Measurements from ENCODE around the gene WWC2.

Gene WWC2

DNA sequence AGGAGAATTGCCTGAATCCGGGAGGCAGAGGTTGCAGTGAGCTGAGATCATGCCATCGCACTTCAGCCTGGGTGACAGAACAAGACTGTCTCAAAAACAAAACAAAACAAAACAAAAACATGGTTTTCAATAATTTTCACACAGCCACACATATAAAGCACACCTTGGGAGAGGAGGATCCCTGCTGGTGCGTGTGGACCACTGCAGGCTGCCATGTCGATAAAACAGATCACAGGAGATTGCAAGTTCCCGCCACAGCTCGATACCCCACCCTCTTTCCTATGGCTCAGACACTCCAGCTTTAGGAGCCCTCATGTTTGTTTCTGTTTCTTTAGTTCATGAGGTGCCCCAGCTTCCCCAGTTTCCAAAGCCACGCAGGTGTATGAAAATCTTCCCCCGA, 254.5 kb downstream of the WWC2 start:
- no peak for DNase-seq (ENCODE audit: low read depth, low spot score)
- no peak overlapping the region for H3K4me3 ChIP-seq (ENCODE audit: low read length)

DNA sequence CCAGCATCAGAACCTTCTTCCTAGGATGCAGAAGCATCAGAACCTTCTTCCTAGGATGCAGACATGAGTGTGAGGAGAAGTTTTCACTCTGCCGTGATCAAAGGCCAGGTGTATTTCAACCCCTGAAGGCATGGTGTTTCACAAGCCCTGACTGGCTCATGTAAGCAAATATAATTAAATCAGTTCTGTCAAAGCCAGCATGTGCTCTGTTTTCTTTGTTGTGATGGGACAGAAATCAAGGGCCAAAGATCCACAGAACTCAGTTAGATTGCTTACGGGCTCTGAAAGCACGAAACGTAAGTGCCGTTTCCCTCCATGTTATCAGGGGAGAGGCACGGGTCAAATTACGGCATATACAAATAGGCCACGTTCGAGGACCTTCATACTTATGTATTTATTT, 255.2 kb downstream of the WWC2 start:
- no peak for DNase-seq (ENCODE audit: low read depth, low spot score)
- no peak overlapping the region for H3K4me3 ChIP-seq (ENCODE audit: low read length)

DNA sequence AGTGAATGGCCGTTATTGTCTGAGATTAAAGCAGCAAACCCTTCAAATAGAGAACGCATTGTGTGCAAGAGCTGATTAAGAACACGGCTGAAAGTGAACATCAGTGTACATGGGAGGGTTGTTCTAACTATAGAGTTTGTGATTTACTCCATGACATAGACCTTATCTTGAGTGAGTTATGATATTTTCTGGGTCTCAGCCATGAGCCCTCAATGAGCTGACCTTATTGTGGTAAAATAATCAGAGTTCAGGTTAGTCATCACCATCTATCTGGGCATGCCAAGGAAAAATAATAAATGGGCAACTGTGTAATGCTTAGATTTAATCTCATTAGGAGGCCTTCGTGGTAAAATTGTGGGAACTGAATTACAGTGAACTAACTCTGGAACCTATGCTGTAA, 256.3 kb downstream of the WWC2 start:
- no peak overlapping the region for H3K4me3 ChIP-seq (ENCODE audit: low read length)
- DNase-seq (ENCODE audit: low read depth, low spot score) = no peak

DNA sequence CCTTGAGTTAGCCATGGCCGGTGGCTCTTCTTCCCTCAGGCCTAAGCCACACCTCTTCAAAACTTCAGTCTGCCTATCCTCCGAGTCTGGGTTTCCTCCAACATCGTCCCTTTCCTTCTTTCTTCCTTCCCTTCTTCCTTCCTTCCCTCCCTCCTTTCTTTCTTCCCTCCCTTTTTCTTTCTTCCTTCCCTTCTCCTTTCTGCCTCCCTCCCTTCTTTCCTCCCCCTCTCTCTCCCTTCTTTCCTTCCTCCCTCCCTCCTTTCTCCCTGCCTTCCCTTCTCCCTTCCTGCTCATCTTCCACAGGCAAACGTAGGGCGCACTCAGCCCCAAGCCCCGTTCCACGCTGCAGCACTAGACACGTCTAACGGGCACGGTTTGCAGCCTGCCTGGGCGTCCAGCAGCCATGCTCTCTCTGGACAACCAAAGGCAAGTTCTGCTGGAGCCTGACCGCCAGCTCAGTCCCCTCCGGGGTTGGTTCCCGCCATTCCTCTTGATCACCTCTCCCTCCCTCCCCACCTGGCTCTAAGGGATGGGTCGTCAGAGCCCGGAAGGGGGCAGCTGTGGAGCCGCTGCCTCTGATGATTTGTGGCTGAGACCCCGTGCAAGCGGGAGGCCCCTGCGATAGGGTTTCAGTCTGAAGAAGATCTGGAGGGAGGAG, 257.2 kb downstream of the WWC2 start:
- no peak for DNase-seq (ENCODE audit: low read depth, low spot score)
- H3K4me3 ChIP-seq (ENCODE audit: low read length) = no peak overlapping the region

DNA sequence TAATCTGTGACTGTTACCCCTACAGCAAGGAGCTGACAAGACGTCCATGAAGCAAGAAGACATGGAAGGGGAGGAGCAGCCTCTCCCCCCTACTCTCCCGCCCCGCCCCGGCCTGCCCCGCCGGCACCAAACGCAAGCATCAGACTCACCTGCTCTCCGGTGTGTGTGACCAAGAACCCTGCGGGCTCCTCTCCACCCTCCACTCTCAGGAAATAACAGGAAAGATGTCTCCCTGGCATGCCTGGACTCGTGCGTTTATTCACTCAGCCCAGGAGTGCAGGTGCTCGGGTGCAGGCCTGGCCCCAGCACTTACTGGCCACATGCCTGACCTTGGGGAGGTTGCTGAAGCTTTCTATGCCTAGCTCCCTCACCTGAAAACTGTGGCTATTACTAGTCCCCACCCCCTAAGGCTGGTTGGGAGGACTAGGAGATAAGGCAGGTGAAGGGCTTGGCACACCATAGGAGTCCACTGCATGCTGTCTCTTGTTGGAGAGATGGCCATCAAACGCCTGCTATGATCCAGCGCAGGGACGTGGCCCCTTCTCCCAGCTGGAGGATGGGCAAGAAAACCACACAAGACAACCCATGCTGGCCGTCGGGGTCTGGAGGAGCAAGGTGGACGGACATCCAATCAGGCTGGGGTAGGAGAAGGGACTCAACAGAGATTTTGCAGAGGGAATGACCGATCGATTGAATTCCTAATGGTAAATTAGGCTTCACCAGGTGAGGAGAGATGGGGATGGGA, 258.0 kb downstream of the WWC2 start:
- no peak overlapping the region for H3K4me3 ChIP-seq (ENCODE audit: low read length)
- DNase-seq (ENCODE audit: low read depth, low spot score) = no peak

DNA sequence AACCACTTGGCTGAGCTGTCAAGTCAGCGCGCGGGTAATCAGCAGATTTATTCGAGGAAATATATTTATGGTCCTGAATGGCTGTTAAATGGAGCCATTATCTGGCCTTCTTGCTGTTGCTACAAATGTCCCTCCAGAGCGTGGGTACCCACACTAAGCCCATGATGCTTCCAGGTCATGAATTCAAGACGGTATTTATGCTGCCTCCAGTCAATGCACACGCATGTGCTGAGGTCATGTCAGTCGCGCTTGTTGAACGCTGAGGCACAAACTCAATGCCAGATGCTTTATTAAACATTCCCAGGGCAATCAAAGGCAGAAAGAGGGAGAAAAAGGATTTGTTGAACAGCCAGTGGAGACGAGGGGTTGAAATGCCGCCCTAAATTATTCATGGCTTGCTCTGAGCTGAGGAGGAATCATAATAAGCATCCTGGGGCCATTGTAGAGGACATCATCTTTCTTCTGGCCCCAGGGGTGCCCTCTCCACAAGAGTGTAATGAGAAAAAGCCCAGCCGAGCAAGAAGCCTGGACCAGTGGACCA, 259.2 kb downstream of the WWC2 start:
- no peak overlapping the region for H3K4me3 ChIP-seq (ENCODE audit: low read length)
- no peak for DNase-seq (ENCODE audit: low read depth, low spot score)

DNA sequence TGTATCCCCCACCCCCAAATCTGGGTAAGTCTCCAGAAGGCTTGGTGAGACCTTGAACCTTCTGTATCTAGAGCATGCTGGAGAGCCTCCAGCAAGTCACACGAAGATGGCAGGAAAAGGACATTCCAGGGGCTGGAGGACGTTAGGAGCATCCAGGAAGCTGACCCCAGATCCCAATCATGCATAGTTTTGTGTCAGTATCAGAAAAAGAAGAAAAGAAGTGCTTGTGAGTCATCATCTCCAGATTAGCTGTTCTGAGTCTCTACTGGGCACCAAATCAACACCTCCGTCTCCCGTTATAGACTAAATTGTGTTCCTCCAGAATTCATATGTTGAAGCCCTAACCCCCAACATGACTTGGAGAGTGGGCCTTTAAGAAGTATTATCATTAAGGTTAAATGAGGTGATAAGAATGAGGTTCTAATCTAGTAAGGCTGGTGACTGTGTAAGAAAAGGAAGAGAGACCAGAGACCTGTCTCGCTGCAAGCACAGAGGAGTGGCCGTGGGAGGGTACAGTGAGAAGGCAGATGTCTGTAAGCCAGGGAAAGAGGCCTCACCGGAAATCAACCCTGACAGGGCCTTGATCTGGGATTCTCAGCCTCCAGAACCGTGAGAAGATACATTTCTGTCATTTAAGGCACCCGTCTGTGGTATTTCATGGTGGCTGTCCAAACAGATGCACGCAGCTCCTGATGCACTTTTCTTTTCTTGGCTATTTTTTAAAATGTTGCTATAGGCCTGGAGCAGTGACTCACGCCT, 261.3 kb downstream of the WWC2 start:
- no peak for DNase-seq (ENCODE audit: low read depth, low spot score)
- H3K4me3 ChIP-seq (ENCODE audit: low read length) = no peak overlapping the region

DNA sequence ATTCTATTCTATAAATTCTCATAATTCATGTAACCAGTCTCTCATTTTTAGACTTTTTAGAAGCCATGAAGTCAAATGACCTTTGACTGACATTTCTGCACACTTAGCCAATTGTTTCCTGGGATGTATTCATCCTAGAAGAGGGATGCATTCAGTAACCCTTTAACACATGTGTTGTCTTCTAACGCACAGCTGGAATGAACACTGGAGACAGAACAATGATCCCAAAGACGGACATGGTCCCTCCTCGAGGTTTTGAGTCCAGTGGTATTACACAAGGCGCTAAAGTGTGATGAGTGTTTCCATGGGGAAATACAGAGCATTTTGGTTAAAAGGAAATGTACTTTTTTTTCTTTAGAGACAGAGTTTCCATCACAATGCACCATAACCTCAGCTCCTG, 263.0 kb downstream of the WWC2 start:
- no peak overlapping the region for H3K4me3 ChIP-seq (ENCODE audit: low read length)
- DNase-seq (ENCODE audit: low read depth, low spot score) = no peak

DNA sequence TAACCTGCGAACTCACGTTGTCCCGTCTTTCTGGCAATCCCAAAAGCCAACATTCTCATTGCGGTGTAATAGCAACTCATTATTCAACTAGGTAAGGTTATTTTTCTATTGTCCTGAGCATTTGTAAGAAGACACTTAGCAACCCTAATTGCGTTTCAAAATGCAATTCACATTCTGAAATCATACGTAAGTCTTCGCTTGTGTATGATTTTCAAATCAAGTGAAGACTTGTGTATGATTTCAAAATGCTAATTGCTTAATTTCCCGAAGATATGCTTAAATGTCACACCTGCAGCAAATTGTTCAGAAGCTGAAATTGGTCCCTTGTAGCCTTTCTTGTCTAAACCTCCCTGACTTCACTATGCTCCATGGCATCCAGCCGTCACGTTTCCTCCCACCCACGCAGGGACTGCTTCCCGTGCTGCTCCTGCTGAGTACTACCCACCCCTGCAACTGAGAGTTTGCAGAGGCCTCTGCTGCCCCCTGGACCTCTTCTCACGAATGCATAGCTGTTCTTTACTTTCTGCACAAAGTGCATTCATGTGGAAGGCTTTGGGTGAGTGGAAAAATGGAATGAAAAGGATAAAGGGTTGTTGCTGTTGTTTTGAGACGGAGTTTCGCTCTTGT, 264.0 kb downstream of the WWC2 start:
- no peak for DNase-seq (ENCODE audit: low read depth, low spot score)
- no peak overlapping the region for H3K4me3 ChIP-seq (ENCODE audit: low read length)

DNA sequence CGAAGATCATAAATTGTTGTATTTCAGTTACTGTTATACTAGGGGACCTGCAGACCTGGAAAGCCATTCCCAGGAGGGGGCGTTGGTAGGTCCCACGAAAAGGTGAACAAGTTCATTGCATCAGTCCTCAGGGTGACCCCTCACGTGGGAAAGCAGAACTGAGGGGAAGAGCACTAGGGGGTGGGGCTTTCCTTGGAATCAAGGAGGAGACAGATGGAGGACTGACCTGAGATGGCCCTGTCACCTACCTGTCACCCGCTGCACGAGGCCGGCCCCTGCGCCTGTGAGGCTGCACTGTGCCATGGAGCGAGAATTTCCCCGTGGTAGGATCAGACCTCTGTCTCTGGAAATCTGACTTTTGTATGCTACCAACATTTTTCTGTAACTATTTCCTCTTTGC, 265.0 kb downstream of the WWC2 start:
- no peak overlapping the region for H3K4me3 ChIP-seq (ENCODE audit: low read length)
- no peak for DNase-seq (ENCODE audit: low read depth, low spot score)

DNA sequence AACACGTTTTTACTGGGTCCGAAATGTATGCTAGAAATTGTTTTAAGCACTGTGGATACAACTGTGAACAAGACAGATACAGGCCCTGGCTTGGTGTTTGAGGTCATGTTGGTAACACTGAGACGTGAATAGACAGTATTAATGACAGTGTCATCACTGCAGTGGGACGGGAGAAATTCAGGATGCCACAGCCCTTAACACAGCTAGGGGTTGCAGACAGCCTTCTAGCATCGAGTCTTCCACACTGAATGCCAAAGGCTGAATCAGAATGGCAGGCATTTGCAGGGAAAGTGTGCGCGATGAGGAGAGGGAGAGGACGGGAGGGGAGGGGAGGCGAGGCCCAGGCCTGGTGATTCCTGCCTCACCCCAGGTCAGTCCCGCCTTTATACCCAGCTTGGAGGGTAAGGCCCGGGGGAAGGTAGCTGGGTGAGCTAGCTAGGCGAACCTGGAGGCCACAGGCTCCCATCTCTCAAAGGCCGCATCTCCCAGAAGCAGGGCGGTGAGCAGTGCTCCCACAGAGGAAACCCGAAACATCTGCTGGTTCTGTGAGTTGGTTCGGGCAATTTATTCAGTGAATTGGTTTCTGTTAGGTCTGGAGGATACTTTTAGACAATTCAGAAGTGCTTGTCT, 267.3 kb downstream of the WWC2 start:
- H3K4me3 ChIP-seq (ENCODE audit: low read length) = no peak overlapping the region
- DNase-seq (ENCODE audit: low read depth, low spot score) = no peak

DNA sequence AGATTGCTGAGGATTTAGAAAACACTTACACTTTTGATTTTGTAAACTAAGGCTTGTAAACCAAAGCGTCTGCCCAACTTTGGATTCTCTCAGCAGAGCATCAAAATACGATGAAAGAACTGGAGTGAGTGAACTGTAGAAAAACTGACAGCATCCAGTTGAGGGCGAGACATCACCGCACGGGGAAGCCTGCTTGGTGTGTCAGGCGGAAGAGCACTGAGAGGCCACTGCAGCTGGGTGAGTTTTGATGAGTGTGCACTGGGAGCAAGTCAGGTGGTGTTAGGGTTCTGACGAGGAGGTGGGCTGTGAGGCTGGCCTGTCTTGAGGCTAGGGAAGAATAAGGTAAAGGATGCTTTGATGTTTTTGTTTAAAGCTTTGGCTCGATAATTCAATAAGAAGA, 270.0 kb downstream of the WWC2 start:
- H3K4me3 ChIP-seq (ENCODE audit: low read length) = no peak overlapping the region
- no peak for DNase-seq (ENCODE audit: low read depth, low spot score)
